GM18511 (cell line): ENCODE measurements around the gene AIFM2.
"Not testable (repeated sequence)": the region's sequence is repeated elsewhere in the genome, so short reads cannot be mapped to it uniquely, and the experiment has no call there.

Experiments
- ATAC-seq: cut with Tn5 transposase; IDR thresholded peaks from one replicate; pipeline ENCODE4 v1.9.1; 2021; ENCODE audit warnings: mild to moderate bottlenecking, moderate library complexity; ENCODE audit not compliant: unreplicated experiment

Gene AIFM2

GRCh38 chr10:70096016-70096704 is 36.5 kb downstream of the AIFM2 start:
- no peak for ATAC-seq

DNA sequence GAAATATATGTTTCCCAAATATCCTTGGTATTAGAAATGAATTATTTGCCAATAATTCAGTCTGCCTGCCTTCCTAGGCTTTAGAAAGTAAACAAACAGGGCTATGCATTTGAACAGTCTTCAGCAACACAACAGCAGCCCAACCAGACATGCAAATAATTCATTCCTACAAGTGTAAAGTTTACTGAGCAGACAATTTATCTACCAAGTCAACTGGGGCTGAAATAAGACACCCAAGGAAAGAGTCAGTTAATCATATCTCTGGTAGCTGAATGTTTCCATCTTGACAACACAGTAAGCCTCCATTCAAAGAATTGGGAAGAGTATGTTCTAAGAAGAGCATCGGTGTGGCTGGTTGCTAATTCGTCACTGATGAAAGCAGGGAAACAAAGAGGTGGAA is 38.4 kb downstream of the AIFM2 start:
- no peak for ATAC-seq

- ATAC-seq, result no peak
These were observed 39.2 kb downstream of the AIFM2 start for GRCh38 chr10:70093335-70093944.

DNA sequence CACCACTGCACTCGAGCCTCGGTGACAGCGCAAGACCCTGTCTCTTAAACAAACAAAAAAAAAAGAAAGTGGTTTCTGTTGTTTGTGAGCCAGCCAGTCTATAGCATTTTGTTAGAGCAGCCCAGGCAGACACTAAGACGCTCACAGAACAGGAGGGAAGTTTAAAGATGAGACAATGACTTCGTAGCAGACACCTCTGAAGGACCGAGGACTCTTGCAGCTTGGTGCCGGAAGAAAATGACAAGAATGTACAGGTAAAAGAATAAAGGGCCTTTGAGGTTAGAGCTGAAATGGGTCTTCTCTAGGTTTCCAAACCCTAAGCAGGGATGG is 40.3 kb downstream of the AIFM2 start:
- no peak for ATAC-seq

DNA sequence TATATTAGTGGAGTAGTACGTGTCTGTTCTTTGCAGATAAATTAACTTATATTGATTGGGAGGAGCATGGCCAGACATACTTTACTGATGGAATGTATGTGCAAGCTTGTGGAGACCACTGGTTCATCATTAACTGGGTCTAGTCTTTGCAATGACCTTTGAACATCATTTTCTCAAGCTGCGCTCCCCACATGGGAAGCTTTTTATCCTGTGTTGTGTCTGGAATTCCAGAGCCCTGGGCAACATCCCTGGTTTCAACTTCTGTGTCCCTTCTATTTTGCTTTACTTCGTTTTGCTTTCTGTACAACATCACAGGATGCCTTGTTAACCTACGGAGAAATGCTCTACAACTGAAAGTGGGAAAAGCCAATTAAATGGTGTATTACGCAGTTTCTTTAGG is 41.7 kb downstream of the AIFM2 start:
- no peak for ATAC-seq

GRCh38 chr10:70090013-70090412 is 42.6 kb downstream of the AIFM2 start:
- ATAC-seq, result no peak

GRCh38 chr10:70088308-70088698 is 44.3 kb downstream of the AIFM2 start:
- ATAC-seq, result no peak

- ATAC-seq, result no peak
These were observed 44.9 kb downstream of the AIFM2 start for GRCh38 chr10:70087616-70088307.

DNA sequence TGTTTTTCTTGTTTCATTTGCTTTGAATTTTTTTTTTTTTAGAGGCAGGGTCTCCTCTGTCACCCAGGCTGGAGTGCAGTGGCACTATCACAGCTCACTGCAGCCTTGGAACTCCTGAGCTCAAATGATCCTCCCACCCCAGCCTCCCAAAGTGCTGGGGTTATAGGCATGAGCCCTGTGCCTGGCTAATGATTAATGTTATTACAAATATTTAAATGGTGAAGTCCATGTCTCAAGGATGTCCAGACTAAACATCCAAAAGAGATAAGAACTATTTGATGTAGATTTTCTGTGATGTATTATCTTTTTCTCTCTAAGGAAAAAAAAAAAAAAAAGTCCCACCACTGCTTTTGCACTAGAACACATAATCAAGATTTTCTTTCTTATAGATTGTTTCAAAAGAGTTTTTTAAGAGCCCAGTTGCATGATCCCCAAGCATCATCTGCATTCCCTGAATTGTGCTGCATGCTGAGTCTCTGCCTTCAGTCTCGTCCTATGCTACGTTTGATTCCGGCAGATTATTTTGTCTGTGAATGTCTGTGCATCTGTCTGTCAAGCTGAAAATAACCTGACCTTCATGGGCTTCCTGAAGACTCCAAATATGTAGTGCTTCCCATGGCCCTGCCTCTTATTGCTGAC is 46.5 kb downstream of the AIFM2 start:
- no peak for ATAC-seq

- no peak for ATAC-seq
These were observed 48.4 kb downstream of the AIFM2 start for GRCh38 chr10:70084189-70084588.

DNA sequence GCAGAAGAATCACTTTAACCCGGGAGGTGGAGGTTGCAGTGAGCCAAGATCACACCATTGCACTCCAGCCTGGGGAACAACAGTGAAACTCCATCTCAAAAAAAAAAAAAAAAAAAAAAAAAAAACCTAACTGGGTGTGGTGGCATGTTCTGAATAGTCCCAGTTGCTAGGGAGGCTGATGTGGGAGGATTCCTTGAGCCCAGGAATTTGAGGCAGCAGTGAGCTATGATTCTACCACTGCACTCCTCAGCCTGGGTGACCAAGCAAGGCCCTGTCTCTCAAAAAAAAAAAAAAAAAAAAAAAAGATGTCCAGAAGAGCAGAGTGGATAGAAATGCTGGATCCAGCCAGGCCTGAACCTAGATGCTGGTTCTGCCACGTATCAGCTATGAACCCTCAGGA is 51.8 kb downstream of the AIFM2 start:
- not testable (repeated sequence) for ATAC-seq

GRCh38 chr10:70078937-70079336 is 53.7 kb downstream of the AIFM2 start:
- ATAC-seq, result no peak

GRCh38 chr10:70078329-70078728 is 54.3 kb downstream of the AIFM2 start:
- ATAC-seq, result no peak

DNA sequence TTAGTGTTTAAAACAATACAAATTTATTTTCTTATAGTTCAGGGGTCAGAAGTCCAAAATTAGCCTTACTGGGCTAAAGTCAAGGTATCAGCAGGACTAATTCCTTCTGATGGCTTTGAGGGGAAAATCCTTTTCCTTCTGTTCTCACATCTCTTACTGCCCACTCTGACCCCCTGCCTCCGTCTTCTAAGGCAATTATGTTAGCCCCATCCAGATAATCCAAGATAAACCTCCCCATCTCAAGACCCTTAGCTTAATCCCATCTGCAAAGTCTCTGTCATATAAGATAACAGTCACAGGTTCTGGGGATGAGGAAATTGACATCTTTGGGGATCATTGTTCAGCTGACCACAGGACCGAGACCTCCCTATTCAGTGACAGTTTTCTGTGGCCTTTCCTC is 57.7 kb downstream of the AIFM2 start:
- no peak for ATAC-seq

DNA sequence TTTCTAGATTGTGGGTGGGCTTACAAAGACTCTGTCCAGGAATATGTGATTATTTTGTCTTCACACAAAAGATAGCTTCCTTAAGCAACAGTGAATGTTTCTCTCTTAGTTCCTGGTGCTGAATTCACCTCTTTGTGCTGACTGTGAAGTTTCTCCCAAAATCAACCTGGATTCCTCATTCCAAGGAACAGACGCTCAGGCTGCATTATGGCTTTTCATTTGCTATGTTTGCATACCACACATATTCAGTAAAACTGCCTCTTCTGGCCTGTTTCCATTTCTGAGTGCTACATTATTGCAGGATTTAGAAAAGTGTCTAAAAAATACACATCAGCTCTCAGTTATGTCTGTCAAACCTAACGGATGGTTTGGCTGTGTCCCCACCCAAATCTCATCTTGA is 58.5 kb downstream of the AIFM2 start:
- no peak for ATAC-seq

GRCh38 chr10:70070834-70071233 is 61.8 kb downstream of the AIFM2 start:
- ATAC-seq, result no peak

GRCh38 chr10:70069346-70069745 is 63.3 kb downstream of the AIFM2 start:
- no peak for ATAC-seq

GRCh38 chr10:70068925-70069324 is 63.7 kb downstream of the AIFM2 start:
- ATAC-seq, result no peak

DNA sequence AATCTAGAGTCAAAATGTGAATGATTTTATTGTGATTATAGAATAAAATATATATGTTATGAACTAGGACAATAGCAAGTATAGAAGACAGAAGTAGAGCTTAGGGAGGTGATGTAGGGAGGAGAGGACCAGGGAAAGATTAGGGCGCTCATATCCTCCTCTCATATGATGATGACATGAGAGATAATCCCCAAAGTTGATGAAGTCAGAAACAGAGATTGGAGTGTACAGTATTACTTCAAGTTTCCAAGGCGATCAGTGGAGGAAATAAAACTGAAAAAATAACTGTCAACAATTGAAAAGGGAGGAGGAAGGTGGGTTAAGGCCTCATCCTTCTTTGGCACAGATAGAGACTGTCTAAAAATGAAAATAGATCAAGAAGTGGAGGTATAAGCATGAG is 65.0 kb downstream of the AIFM2 start:
- ATAC-seq, result no peak

- ATAC-seq, result no peak
These were observed 66.4 kb downstream of the AIFM2 start for GRCh38 chr10:70066190-70066589.

GRCh38 chr10:70064486-70064885 is 68.1 kb downstream of the AIFM2 start:
- no peak for ATAC-seq
